Thoracic aorta (tissue), 2 donors: Measurements from ENCODE around the gene TOX2. TPM values are rescaled to one million over a fixed set of nuclear protein-coding genes. Genes with fewer than 3 reads are reported as not detected.

Experiments
- ATAC-seq: fragments of 150-250 bp; one replicate; pipeline ENCODE4 v1.8.0; 2017; ENCODE audit warnings: low read depth; ENCODE audit not compliant: insufficient number of reproducible peaks, low FRiP score
- DNase-seq: peaks from one replicate; pipeline ENCODE4 v3.0.0-alpha.2; 2020; ENCODE audit warnings: low spot score
- H3K27ac ChIP-seq, 2 donors: fragments of 200-600 bp; sonication (generic); 1 replicate in 1 of 2; 2 replicates in 1 of 2; pipeline ENCODE4 v1.5.1; 2016; ENCODE audit warnings: mild to moderate bottlenecking in 2 of 2, moderate library complexity in 2 of 2
- H3K27me3 ChIP-seq: fragments of 200-600 bp; sonication (generic); replicated peaks from 2 replicates; pipeline ENCODE4 v1.6.0; 2016; ENCODE audit warnings: mild to moderate bottlenecking; ENCODE audit not compliant: insufficient read depth
- H3K36me3 ChIP-seq: fragments of 200-600 bp; sonication (generic); one replicate; pipeline ENCODE4 v1.5.1; 2016
- H3K4me1 ChIP-seq, 2 donors: fragments of 200-600 bp; sonication (generic); 1 replicate in 1 of 2; 2 replicates in 1 of 2; pipeline versions ENCODE4 v1.5.1 to v1.6.0; 2016; ENCODE audit warnings: low read depth in 2 of 2, mild to moderate bottlenecking in 1 of 2; ENCODE audit not compliant: control insufficient read depth in 1 of 2
- H3K4me3 ChIP-seq: fragments of 200-600 bp; sonication (generic); 2 replicates; pipeline ENCODE4 v1.5.1; 2016; ENCODE audit warnings: mild to moderate bottlenecking
- H3K9me3 ChIP-seq: fragments of 200-600 bp; sonication (generic); 2 replicates; pipeline ENCODE4 v1.5.1; 2016
- CTCF ChIP-seq: fragments of 200-600 bp; sonication (generic); IDR thresholded peaks from one replicate; pipeline ENCODE4 v1.5.1; 2019; ENCODE audit warnings: antibody characterized with exemption
- total RNA-seq, 2 donors: library from RNA; depleted of rRNA; stranded (reverse); fragments of >200 nt; gene quantifications; one replicate each; pipeline versions ENCODE4 v1.1.0 to v1.2.3, GENCODE V29; 2016

Gene TOX2
- total RNA-seq, 2 donors from 2014 or later: 4.2 to 14.6 TPM

GRCh38 chr20:43893930-43894329, 20.7 kb upstream of the TOX2 start:
- DNase-seq: no peak
- TF ChIP-seq CTCF: no peak
- no peaks in the 10 kb centered on the region for H3K36me3 ChIP-seq
- no peak for ATAC-seq
- H3K27me3 ChIP-seq: no peaks in the 10 kb centered on the region
- peaks cover 3 to 12% of the 10 kb centered on the region in 2 donors for H3K4me1 ChIP-seq
- peaks cover 3% of the 10 kb centered on the region for H3K9me3 ChIP-seq
- H3K4me3 ChIP-seq: no peak overlapping the region
- peak overlapping the region in 1 of 2 donors; percentile 26 for H3K27ac ChIP-seq

GRCh38 chr20:43894491-43894890, 20.2 kb upstream of the TOX2 start:
- Histone ChIP-seq H3K27me3 (no peaks in the 10 kb centered on the region), H3K4me3 (no peak overlapping the region), H3K9me3 (peaks cover 3% of the 10 kb centered on the region), H3K36me3 (no peaks in the 10 kb centered on the region), H3K4me1 (peaks cover 3 to 15% of the 10 kb centered on the region in 2 donors), H3K27ac (peak overlapping the region in 1 of 2 donors; percentile 26)
- no peak for ATAC-seq
- DNase-seq: no peak
- TF ChIP-seq CTCF: no peak

GRCh38 chr20:43895235-43895634, 19.4 kb upstream of the TOX2 start:
- peaks cover 3% of the 10 kb centered on the region for H3K9me3 ChIP-seq
- H3K27ac ChIP-seq: no peak overlapping the region
- no peak for TF ChIP-seq CTCF
- H3K36me3 ChIP-seq: no peaks in the 10 kb centered on the region
- DNase-seq (no peak), ATAC-seq (no peak)
- no peaks in the 10 kb centered on the region for H3K27me3 ChIP-seq
- H3K4me1 ChIP-seq: peaks cover 6 to 23% of the 10 kb centered on the region in 2 donors
- H3K4me3 ChIP-seq: no peak overlapping the region

- no peak for TF ChIP-seq CTCF
- no peak for ATAC-seq
- no peak for DNase-seq
- H3K27ac ChIP-seq: no peak overlapping the region
- H3K27me3 ChIP-seq: no peaks in the 10 kb centered on the region
- no peaks in the 10 kb centered on the region for H3K36me3 ChIP-seq
- no peaks in the 10 kb centered on the region for H3K9me3 ChIP-seq
- H3K4me3 ChIP-seq: no peak overlapping the region
- peaks cover 6 to 22% of the 10 kb centered on the region in 2 donors for H3K4me1 ChIP-seq
Observed at GRCh38 chr20:43899274-43900120, 15.2 kb upstream of the TOX2 start.

- ATAC-seq (no peak), DNase-seq (no peak)
- no peak overlapping the region for H3K27ac ChIP-seq
- H3K27me3 ChIP-seq: no peaks in the 10 kb centered on the region
- peaks cover 3 to 16% of the 10 kb centered on the region in 2 donors for H3K4me1 ChIP-seq
- no peaks in the 10 kb centered on the region for H3K36me3 ChIP-seq
- no peaks in the 10 kb centered on the region for H3K9me3 ChIP-seq
- no peak overlapping the region for H3K4me3 ChIP-seq
- no peak for TF ChIP-seq CTCF
Observed at GRCh38 chr20:43900121-43900466, 14.6 kb upstream of the TOX2 start.
